HL-60/S4 (cell line): ENCODE data around the gene GRIA4.
"Not testable (repeated sequence)": the region's sequence is repeated elsewhere in the genome, so short reads cannot be mapped to it uniquely, and the experiment has no call there.

Experiments
- in situ Hi-C: fragments of 300-500 bp; cut with MboI; formaldehyde crosslinking; loops from 2 replicates; pipeline ENCODE4 v1.14.3; 2022; ENCODE audit warnings: low sequenced_read_pairs

GRIA4 gene

GRCh38 chr11:105986554-105986953 lies 376.7 kb downstream of the GRIA4 start:
- in situ Hi-C loops, result no loop called here

DNA sequence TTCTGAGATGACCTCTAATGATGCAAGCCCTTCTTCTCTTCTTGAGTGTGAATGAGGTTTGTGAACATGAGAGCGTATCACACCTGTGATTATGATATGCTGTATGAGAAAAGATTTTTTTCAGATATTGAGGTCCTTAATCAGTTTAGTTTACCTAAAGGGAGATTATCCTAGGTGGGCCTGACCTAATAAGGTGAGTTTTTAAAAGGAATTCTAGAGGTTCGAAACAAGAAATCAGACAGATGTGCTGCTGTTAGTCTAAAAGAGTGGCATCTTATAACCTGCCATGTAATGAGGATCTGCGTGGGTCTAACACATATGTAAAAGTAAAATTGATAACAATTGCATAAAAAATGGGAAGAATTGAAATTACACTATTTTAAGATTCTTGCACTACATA lies 378.3 kb downstream of the GRIA4 start:
- in situ Hi-C loops, result no loop called here

- in situ Hi-C loops, result no loop called here
Observed at GRCh38 chr11:105989124-105989523, 379.3 kb downstream of the GRIA4 start.

DNA sequence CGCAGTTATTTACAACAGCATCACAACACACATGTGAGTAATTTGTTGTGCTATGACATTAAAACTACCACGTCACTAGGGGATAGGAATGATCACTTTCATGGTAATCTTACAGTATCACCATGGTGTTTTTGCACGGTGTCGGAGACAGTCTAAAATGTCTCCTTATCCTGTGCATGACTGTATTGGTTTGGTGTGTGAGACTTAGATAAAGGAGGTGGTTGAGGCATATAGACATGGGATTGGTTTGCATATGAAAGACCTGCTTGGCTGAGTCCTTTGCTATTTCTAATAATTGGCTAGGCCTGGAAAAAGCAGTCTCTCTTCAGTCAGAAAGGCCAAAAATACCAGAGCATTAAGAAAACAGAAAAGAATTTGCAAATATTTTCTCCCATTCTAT lies 382.0 kb downstream of the GRIA4 start:
- in situ Hi-C loops, result no loop called here

DNA sequence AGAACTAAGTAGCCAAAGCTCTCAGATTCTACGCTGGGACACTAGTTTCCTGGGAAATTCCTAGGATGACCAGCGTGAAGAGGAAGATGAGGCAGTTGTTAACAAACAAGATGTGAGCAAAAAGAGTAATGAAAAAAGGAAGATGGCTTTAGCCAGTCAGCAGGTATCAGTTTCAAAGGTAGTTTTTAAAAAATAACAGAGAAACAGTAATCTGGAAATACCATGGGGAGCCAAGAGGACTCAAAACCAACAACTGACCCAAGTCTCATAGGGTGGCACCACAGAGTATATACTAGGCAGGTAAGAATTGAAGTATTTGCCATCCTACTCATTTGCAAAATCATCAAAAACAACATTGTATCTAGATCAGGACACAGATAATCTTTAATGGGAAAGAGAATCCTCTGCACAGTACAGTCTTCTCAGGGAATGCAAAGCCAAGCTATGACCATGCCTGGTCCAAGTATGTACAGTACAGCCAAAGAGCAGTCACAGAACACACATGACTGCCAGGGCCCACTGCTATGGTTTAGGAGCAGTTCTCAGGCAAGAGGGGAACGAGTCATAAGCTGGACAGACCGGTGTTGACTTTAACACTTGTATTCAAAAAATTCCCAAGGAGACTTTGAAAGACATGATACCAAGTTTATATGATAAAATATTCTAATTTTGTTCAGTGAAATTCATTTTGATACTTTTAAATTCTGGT lies 391.6 kb downstream of the GRIA4 start:
- in situ Hi-C loops, result no loop called here

DNA sequence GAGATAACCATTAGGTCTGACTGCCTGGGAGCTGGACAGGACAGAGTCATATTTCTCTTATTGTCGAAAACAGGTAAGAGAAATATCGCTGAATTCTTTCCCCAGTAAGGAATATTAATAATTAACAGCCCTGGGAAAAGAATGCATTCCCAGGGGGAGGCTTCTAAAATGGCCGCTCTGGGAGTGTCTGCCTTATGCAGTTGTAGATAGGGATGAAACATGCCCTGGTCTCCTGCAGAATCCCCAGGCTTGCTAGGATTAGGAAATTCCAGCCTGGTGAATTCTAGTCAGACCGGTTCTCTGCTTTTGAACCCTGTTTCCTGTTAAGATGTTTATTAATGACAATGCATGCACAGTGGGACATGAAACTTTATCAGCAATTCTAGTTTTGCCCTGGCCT lies 393.2 kb downstream of the GRIA4 start:
- in situ Hi-C loops, result not testable (repeated sequence)

DNA sequence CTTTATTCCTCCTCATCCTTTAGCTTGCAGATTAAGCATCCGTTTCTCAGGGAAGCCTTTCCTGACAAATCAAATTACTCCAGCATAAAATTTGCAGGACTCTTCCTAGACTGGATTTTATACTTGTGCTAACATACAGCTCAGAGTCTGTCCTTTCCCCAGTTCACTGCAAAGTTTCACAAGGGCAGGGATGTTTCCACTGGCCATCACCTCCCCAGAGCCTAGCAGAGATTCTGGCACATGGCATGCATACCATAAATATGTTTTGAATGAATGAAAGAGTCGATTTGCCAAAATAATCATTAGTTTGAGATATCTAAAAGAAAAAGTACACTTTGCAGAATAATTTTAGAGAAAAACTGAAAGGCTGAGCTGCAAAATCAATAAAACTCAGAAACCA lies 401.6 kb downstream of the GRIA4 start:
- in situ Hi-C loops, result no loop called here

GRCh38 chr11:106012744-106013143 lies 402.9 kb downstream of the GRIA4 start:
- in situ Hi-C loops, result no loop called here

- in situ Hi-C loops, result no loop called here
Observed at GRCh38 chr11:106014035-106014434, 404.2 kb downstream of the GRIA4 start.

- in situ Hi-C loops, result no loop called here
Observed at GRCh38 chr11:106014620-106015019, 404.7 kb downstream of the GRIA4 start.

- in situ Hi-C loops, result no loop called here
Observed at GRCh38 chr11:106015066-106015465, 405.2 kb downstream of the GRIA4 start.

- in situ Hi-C loops, result no loop called here
Observed at GRCh38 chr11:106017093-106017492, 407.2 kb downstream of the GRIA4 start.

GRCh38 chr11:106021181-106021966 lies 411.5 kb downstream of the GRIA4 start:
- in situ Hi-C loops, result no loop called here

- in situ Hi-C loops, result no loop called here
Observed at GRCh38 chr11:106021967-106022794, 412.3 kb downstream of the GRIA4 start, which contains the start of gene MSANTD4. MSANTD4 (minus strand) TSS chr11:106022240; CDS start chr11:106010917, 11,323 bp downstream.

DNA sequence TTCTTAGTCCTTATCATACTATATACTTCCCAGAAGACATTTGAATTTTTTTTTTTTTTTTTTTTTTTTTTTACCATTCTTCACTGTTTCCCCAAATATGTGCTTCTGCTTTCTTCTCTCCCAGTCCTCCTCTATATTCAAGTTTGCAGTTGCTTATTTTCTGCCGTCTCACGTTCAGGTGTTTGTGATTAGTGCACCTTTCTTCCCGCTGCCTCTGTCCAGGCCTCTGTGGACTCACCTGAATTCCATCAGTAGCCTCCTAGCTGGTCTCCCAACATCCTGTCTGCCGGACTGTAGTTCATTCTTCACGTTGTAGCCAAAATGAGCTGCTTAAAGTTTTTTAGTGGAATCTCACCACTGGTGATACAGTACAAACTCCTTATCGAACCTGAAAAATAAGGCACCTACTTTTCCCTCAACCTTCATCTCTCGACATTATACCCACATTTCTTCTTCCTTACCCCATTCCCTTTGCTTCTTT lies 413.0 kb downstream of the GRIA4 start:
- in situ Hi-C loops, result no loop called here

DNA sequence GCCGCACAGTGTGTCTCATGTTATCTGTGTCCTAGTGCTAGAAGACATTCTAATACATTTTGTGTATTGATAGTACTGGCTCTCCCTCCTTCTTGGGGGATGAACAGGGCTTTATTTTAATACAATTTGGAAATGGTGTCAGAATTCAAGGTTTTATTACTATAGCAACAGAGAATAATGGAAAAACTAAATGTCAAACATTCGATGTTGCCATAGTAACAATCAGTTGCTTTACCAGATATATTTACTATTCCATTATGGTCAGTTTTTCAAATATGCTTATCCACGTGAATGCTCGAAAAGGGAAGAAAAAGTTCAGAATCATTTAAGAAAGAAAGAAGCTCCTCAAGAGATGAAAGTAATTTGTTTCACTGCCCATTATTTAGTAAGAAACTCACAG lies 420.7 kb downstream of the GRIA4 start:
- in situ Hi-C loops, result no loop called here

DNA sequence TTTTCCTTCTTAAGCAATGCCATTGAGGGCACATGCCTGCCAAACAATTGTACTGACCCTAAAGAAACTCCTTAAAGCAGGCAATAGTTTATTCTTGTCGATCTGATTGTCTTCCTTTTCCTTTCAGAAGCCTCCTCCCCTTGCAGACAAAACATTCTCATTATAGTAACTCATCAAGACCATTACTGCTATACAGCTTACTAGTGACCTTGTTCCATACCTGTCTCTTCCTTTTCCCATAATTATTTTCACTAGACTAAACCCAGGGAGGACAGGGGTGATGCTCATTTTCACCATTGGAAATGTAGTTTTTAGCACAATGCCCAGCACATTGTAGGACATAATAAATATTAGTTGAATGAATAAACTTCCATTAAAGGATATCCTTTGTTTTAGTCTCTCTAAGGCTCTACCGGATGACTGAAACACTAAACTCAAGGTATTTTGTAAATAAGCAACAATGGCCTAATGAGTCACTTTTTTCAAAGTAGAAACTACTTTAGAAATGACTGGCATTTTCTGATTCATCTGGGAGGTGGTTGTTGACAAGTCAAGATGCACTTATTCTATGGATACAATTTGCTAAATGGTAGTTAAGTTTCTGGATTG lies 421.4 kb downstream of the GRIA4 start:
- in situ Hi-C loops, result no loop called here
